OCI-LY1 (cell line): ENCODE measurements around the gene SNTB2.

Experiments
- H2AFZ ChIP-seq: fragments of 200-600 bp; sonication (generic), shearing (Covaris generic); 2 replicates; pipeline ENCODE4 v1.6.0; 2014; ENCODE audit warnings: antibody characterized with exemption, mild to moderate bottlenecking, low read length
- H3F3A ChIP-seq: fragments of 200-600 bp; sonication (generic), shearing (Covaris generic); 2 replicates; pipeline ENCODE4 v1.6.0; 2014; ENCODE audit warnings: mild to moderate bottlenecking, antibody characterized with exemption, low read length, moderate library complexity; ENCODE audit not compliant: insufficient read depth
- H3K27ac ChIP-seq: fragments of 200-600 bp; sonication (generic); 2 replicates; pipeline ENCODE4 v1.5.1; 2014; ENCODE audit warnings: low read length, mixed run types, mild to moderate bottlenecking, low read depth; ENCODE audit not compliant: poor library complexity, severe bottlenecking
- H3K27me3 ChIP-seq: fragments of 200-600 bp; sonication (generic); 2 replicates; pipeline ENCODE4 v1.6.0; 2014; ENCODE audit warnings: antibody characterized with exemption, mild to moderate bottlenecking, low read length, moderate library complexity; ENCODE audit not compliant: insufficient read depth
- H3K36me3 ChIP-seq: fragments of 200-600 bp; sonication (generic); 2 replicates; pipeline ENCODE4 v1.6.1; 2014; ENCODE audit warnings: mild to moderate bottlenecking, antibody characterized with exemption, low read length, moderate library complexity, mixed read lengths; ENCODE audit not compliant: insufficient read depth
- H3K4me1 ChIP-seq: fragments of 200-600 bp; sonication (generic); 2 replicates; pipeline ENCODE4 v1.5.1; 2014; ENCODE audit warnings: mild to moderate bottlenecking, low read length, moderate library complexity; ENCODE audit not compliant: insufficient read depth, severe bottlenecking
- H3K4me2 ChIP-seq: fragments of 200-600 bp; sonication (generic), shearing (Covaris generic); 2 replicates; pipeline ENCODE4 v1.6.1; 2014; ENCODE audit warnings: low read length
- H3K4me3 ChIP-seq: fragments of 200-600 bp; sonication (generic); 2 replicates; pipeline ENCODE4 v1.5.1; 2014; ENCODE audit warnings: low read length, low read depth, mild to moderate bottlenecking, mixed read lengths; ENCODE audit not compliant: poor library complexity, severe bottlenecking
- H3K79me2 ChIP-seq: fragments of 200-600 bp; shearing (Covaris generic); 2 replicates; pipeline ENCODE4 v1.6.1; 2016; ENCODE audit warnings: mixed run types, low read length, mixed read lengths; ENCODE audit not compliant: insufficient read depth
- H3K9ac ChIP-seq: fragments of 200-600 bp; sonication (generic), shearing (Covaris generic); 2 replicates; pipeline ENCODE4 v1.6.1; 2014; ENCODE audit warnings: mild to moderate bottlenecking, low read length, mixed read lengths
- H3K9me2 ChIP-seq: fragments of 200-600 bp; sonication (generic), shearing (Covaris generic); 2 replicates; pipeline ENCODE4 v1.6.1; 2014; ENCODE audit warnings: low read depth, mild to moderate bottlenecking, low read length, mixed read lengths
- H3K9me3 ChIP-seq: fragments of 200-600 bp; shearing (Covaris generic); 2 replicates; pipeline ENCODE4 v1.6.1; 2014; ENCODE audit warnings: low read length, mixed read lengths
- H4K20me1 ChIP-seq: fragments of 200-600 bp; sonication (generic), shearing (Covaris generic); 2 replicates; pipeline ENCODE4 v1.6.0; 2016; ENCODE audit warnings: mild to moderate bottlenecking, low read length; ENCODE audit not compliant: insufficient read depth
- CTCF ChIP-seq: fragments of 200-600 bp; sonication (generic), shearing (Covaris generic); IDR thresholded peaks from 2 replicates; pipeline ENCODE4 v1.5.1; 2017; ENCODE audit warnings: mild to moderate bottlenecking, antibody characterized with exemption, low read length, moderate library complexity, mixed read lengths
- EZH2 ChIP-seq: fragments of 200-600 bp; sonication (generic), shearing (Covaris generic); IDR thresholded peaks from 2 replicates; pipeline ENCODE4 v1.8.0; 2017; ENCODE audit warnings: borderline replicate concordance, mixed run types, mild to moderate bottlenecking, antibody characterized with exemption, low read length, moderate library complexity, mixed read lengths

The SNTB2 gene

GRCh38 chr16:69306031-69306430, 119.1 kb downstream of the SNTB2 start:
- peaks cover 20% of the 10 kb centered on the region; the same call in 1 of the 2 replicates for H3K36me3 ChIP-seq
- H3K4me1 ChIP-seq, result peaks cover 13% of the 10 kb centered on the region
- TF ChIP-seq EZH2 (no peak), CTCF (no peak)
- no peak overlapping the region for H3K27ac ChIP-seq
- H4K20me1 ChIP-seq, result no peaks in the 10 kb centered on the region
- H2AFZ ChIP-seq, result no peak overlapping the region
- H3K79me2 ChIP-seq, result no peaks in the 10 kb centered on the region
- H3K9me3 ChIP-seq, result no peaks in the 10 kb centered on the region
- no peaks in the 10 kb centered on the region for H3K9me2 ChIP-seq
- H3K9ac ChIP-seq, result no peak overlapping the region
- H3K4me2 ChIP-seq, result no peak overlapping the region
- no peaks in the 10 kb centered on the region for H3K27me3 ChIP-seq
- H3K4me3 ChIP-seq, result no peak overlapping the region
- no peaks in the 10 kb centered on the region; the same call in 1 of the 2 replicates for H3F3A ChIP-seq

GRCh38 chr16:69307091-69307490, 120.1 kb downstream of the SNTB2 start:
- no peak overlapping the region for H3K9ac ChIP-seq
- H3K36me3 ChIP-seq, result peaks cover 11% of the 10 kb centered on the region; the same call in 1 of the 2 replicates
- no peak for TF ChIP-seq CTCF
- no peak for TF ChIP-seq EZH2
- no peaks in the 10 kb centered on the region for H3K9me2 ChIP-seq
- H3K4me1 ChIP-seq, result peaks cover 13% of the 10 kb centered on the region
- no peaks in the 10 kb centered on the region for H3K9me3 ChIP-seq
- no peak overlapping the region for H3K4me2 ChIP-seq
- H3F3A ChIP-seq, result no peaks in the 10 kb centered on the region; the same call in 1 of the 2 replicates
- H3K79me2 ChIP-seq, result peaks cover 4% of the 10 kb centered on the region
- no peak overlapping the region for H3K4me3 ChIP-seq
- no peaks in the 10 kb centered on the region for H3K27me3 ChIP-seq
- no peak overlapping the region for H2AFZ ChIP-seq
- H4K20me1 ChIP-seq, result no peaks in the 10 kb centered on the region
- no peak overlapping the region for H3K27ac ChIP-seq

GRCh38 chr16:69307856-69308255, 120.9 kb downstream of the SNTB2 start:
- no peak overlapping the region for H3K4me2 ChIP-seq
- no peak for TF ChIP-seq CTCF
- no peak for TF ChIP-seq EZH2
- H3K9me2 ChIP-seq, result no peaks in the 10 kb centered on the region

More at GRCh38 chr16:69307856-69308255, 120.9 kb downstream of the SNTB2 start:
- H3K4me3 ChIP-seq, result no peak overlapping the region
- H3K4me1 ChIP-seq, result peaks cover 10% of the 10 kb centered on the region
- no peaks in the 10 kb centered on the region for H4K20me1 ChIP-seq
- H3K9ac ChIP-seq, result no peak overlapping the region
- no peaks in the 10 kb centered on the region; the same call in 1 of the 2 replicates for H3F3A ChIP-seq
- peaks cover 8% of the 10 kb centered on the region for H3K79me2 ChIP-seq
- H3K27me3 ChIP-seq, result no peaks in the 10 kb centered on the region
- no peak overlapping the region for H2AFZ ChIP-seq
- no peaks in the 10 kb centered on the region for H3K9me3 ChIP-seq
- peaks cover 11% of the 10 kb centered on the region; the same call in 1 of the 2 replicates for H3K36me3 ChIP-seq
- no peak overlapping the region for H3K27ac ChIP-seq
